Heart left ventricle (tissue), 16 donors: Measurements from ENCODE around the gene PIP4K2C. TPM values are rescaled to one million over a fixed set of nuclear protein-coding genes. Genes with fewer than 3 reads are reported as not detected.
"Not testable (repeated sequence)": the region's sequence is repeated elsewhere in the genome, so short reads cannot be mapped to it uniquely, and the experiment has no call there.

ENCODE experiments used
- ATAC-seq, 4 donors: fragments of 200-7000 bp; cut with Tn5 transposase; one replicate each; pipeline ENCODE4 v1.9.1; 2020 to 2022; ENCODE audit warnings: moderate library complexity in 4 of 4, mild to moderate bottlenecking in 3 of 4, moderate number of reproducible peaks in 1 of 4
- DNase-seq, 5 donors: peaks; one replicate each; pipeline ENCODE4 v3.0.0-alpha.2; 2020
- H3K27ac ChIP-seq, 12 donors: fragments of 200-600 bp; sonication (generic) in 4 of 12; one replicate each; pipeline versions ENCODE4 v1.5.0 to v1.8.0; 2016 to 2022; ENCODE audit warnings: mild to moderate bottlenecking in 2 of 12
- H3K27me3 ChIP-seq, 9 donors: fragments of 200-600 bp; sonication (generic) in 2 of 9; one replicate each; pipeline versions ENCODE4 v1.5.1 to v1.8.0; 2016 to 2022; ENCODE audit warnings: mild to moderate bottlenecking in 3 of 9
- H3K36me3 ChIP-seq, 9 donors: fragments of 200-600 bp; sonication (generic) in 2 of 9; one replicate each; pipeline versions ENCODE4 v1.5.0 to v1.8.0; 2018 to 2022; ENCODE audit warnings: mild to moderate bottlenecking in 2 of 9
- H3K4me1 ChIP-seq, 12 donors: fragments of 200-600 bp; sonication (generic) in 4 of 12; one replicate each; pipeline versions ENCODE4 v1.5.0 to v1.8.0; 2016 to 2022; ENCODE audit warnings: mild to moderate bottlenecking in 3 of 12
- H3K4me3 ChIP-seq, 12 donors: fragments of 200-600 bp; sonication (generic) in 4 of 12; one replicate each; pipeline versions ENCODE4 v1.5.0 to v1.8.0; 2017 to 2022; ENCODE audit warnings: mild to moderate bottlenecking in 9 of 12, moderate library complexity in 4 of 12
- H3K9me3 ChIP-seq, 12 donors: fragments of 200-600 bp; sonication (generic) in 4 of 12; one replicate each; pipeline versions ENCODE4 v1.5.0 to v1.8.0; 2016 to 2022; ENCODE audit warnings: mild to moderate bottlenecking in 1 of 12
- CTCF ChIP-seq, 12 donors: fragments of 200-600 bp; sonication (generic) in 4 of 12; IDR thresholded peaks; one replicate each; pipeline versions ENCODE4 v1.5.0 to v1.8.0; 2018 to 2022; ENCODE audit warnings: antibody characterized with exemption in 12 of 12, mild to moderate bottlenecking in 5 of 12
- POLR2A ChIP-seq, 2 donors: fragments of 450-650 bp; IDR thresholded peaks; one replicate each; pipeline ENCODE4 v1.6.1; 2017; ENCODE audit warnings: antibody characterized with exemption in 2 of 2, mild to moderate bottlenecking in 2 of 2, moderate library complexity in 2 of 2
- WGBS, 4 donors: extraction: QIAGEN DNeasy Blood & Tissue Kit in 2 of 4; methylation state at CpG; one replicate each; pipeline versions ENCODE4 v1.1.5 to v1.1.7; 2013 to 2018; 5-methylcytosine and 5-hydroxymethylcytosine counted together
- intact Hi-C, 10 donors: fragments of 100-400 bp; cut with DNase I; formaldehyde crosslinking; loops; one replicate each; pipeline versions ENCODE4 v1.11.1 to v1.14.2; 2022
- polyA plus RNA-seq, 2 donors: library from polyadenylated mRNA; stranded (reverse); fragments of 200-250 nt; gene quantifications; one replicate each; pipeline ENCODE4 v1.2.3, GENCODE V29; 2013
- total RNA-seq, 9 donors: library from RNA; depleted of rRNA in 2 of 9; stranded (reverse); fragments of >200 nt in 2 of 9; fragmentation: NEBNext Ultra II Directional in 3 of 9; extraction: Animal tissue kit (Norgen Biotek cat#: 25700) in 3 of 9; gene quantifications; one replicate each; pipeline versions ENCODE4 v1.1.0 to v1.2.4, GENCODE V29; 2016 to 2023
- donor health status: ischemic (EF 13 %, LVEDD 7.1; RV severe dilation, severe dysfunction).
- donor health status: healthy with polysubstance abuse.
- donor health status: DM: no; HTN: yes; CAD: no.
- donor health status: DM: no; HTN: no; CAD: no.
- donor health status: ischemic (EF 25% LVEDD 6.9; RV normal size, moderate dysfunction).
- donor health status: ischemic (EF 25% LVEDD 5.7; RV mildly dilated, moderate dysfunction).
- donor health status: healthy.
- donor health status: DM: yes; HTN: yes; CAD: no.
- donor health status: ischemic (EF 35%, LVEDD 5.7; RV mildly dilated, moderate dysfunction).
- donor health status: nonischemic (EF 11% LVEDD 7.7; RV severe dilation, severe dysfunction).
- donor health status: DM: yes; HTN: yes; CAD: no.
- donor health status: PGD.
- donor health status: ischemic (EF 29% LVEDD 5.4; RV normal size, mild dysfunction).
- donor health status: nonischemic (EF 23%, LVEDD 6.1; RV moderate dilation, normal function).

The PIP4K2C gene
- total and polyA plus RNA-seq, 11 donors, result 4.6 to 31.0 (median 17.0) TPM

GRCh38 chr12:57615637-57616036, 24.6 kb downstream of the PIP4K2C start:
- peaks cover 0 to 63% (median 21%) of the 10 kb centered on the region in 12 donors for H3K4me1 ChIP-seq
- peaks cover 0 to 45% (median 6%) of the 10 kb centered on the region in 9 donors for H3K27me3 ChIP-seq
- intact Hi-C loops, result no loop called here
- peak overlapping the region in 4 of 12 donors; percentile 5 to 83 (median 44) for H3K27ac ChIP-seq
- peaks cover 0 to 28% (median 10%) of the 10 kb centered on the region in 9 donors for H3K36me3 ChIP-seq
- H3K9me3 ChIP-seq, result no peaks in the 10 kb centered on the region
- TF ChIP-seq POLR2A (IDR thresholded peaks at IDR 0.05) (no peak), CTCF (IDR thresholded peaks at IDR 0.05) (no peak)
- DNase-seq (no peak), ATAC-seq (no peak)
- 71 to 83% (median 78%) methylated on average over 4 to 5 of the region's 5 CpGs for whole genome bisulfite sequencing, 4 donors
- H3K4me3 ChIP-seq, result peak overlapping the region in 7 of 12 donors; percentile 35 to 54 (median 49)

GRCh38 chr12:57616383-57617101, 25.6 kb downstream of the PIP4K2C start:
- Histone ChIP-seq H3K4me3 (peak overlapping the region in 9 of 12 donors; percentile 14 to 54 (median 49)), H3K27ac (peak overlapping the region in 9 of 12 donors; percentile 15 to 83 (median 70)), H3K27me3 (peaks cover 3 to 46% (median 15%) of the 10 kb centered on the region in 9 donors), H3K4me1 (peaks cover 0 to 68% (median 20%) of the 10 kb centered on the region in 12 donors), H3K9me3 (no peaks in the 10 kb centered on the region), H3K36me3 (peaks cover 0 to 28% (median 10%) of the 10 kb centered on the region in 9 donors)
- intact Hi-C loops, result no loop called here
- WGBS, 4 donors, result 72 to 76% (median 75%) methylated on average over 3 of the region's 3 CpGs
- TF ChIP-seq POLR2A (IDR thresholded peaks at IDR 0.05) (no peak), CTCF (IDR thresholded peaks at IDR 0.05) (no peak)
- DNase-seq (no peak), ATAC-seq (no peak)

- Histone ChIP-seq H3K27me3 (peaks cover 3 to 46% (median 22%) of the 10 kb centered on the region in 9 donors), H3K4me1 (peaks cover 0 to 59% (median 22%) of the 10 kb centered on the region in 12 donors), H3K27ac (peak overlapping the region in 9 of 12 donors; percentile 6 to 83 (median 71)), H3K4me3 (peak overlapping the region in 10 of 12 donors; percentile 17 to 54 (median 46)), H3K9me3 (no peaks in the 10 kb centered on the region), H3K36me3 (peaks cover 0 to 28% (median 10%) of the 10 kb centered on the region in 9 donors)
- intact Hi-C loops, result loop anchor here in 1 of 10 donors (2.0 kb wide), 1 partner anchor 97 kb away; the partner anchor contains the start of gene DDIT3
- WGBS, 4 donors, result 42 to 58% (median 51%) methylated on average over 10 to 11 of the region's 11 CpGs
- TF ChIP-seq POLR2A (IDR thresholded peaks at IDR 0.05) (no peak), CTCF (IDR thresholded peaks at IDR 0.05) (no peak)
- DNase-seq (peak in 3 of 5 donors; percentile 56 to 70 (median 56)), ATAC-seq (peak; percentile 17 to 77 (median 44))
These were observed 26.9 kb downstream of the PIP4K2C start for GRCh38 chr12:57617942-57618341.

GRCh38 chr12:57618431-57618830, 27.4 kb downstream of the PIP4K2C start:
- Histone ChIP-seq H3K4me1 (peaks cover 0 to 54% (median 22%) of the 10 kb centered on the region in 12 donors), H3K27me3 (peaks cover 3 to 47% (median 22%) of the 10 kb centered on the region in 9 donors), H3K27ac (peak overlapping the region in 10 of 12 donors; percentile 6 to 82 (median 64)), H3K4me3 (peak overlapping the region in 2 of 12 donors; percentile 49 to 54), H3K36me3 (peaks cover 0 to 28% (median 10%) of the 10 kb centered on the region in 9 donors)
- WGBS, 4 donors, result 80 to 87% (median 82%) methylated on average over 6 of the region's 6 CpGs
- not testable (repeated sequence) for DNase-seq, H3K9me3 ChIP-seq, ATAC-seq
- intact Hi-C loops, result loop anchor here in 1 of 10 donors (2.0 kb wide), 1 partner anchor 98 kb away; the partner anchor contains the start of gene DDIT3
